Measurements from ENCODE around the gene CACNA1C. TPM values are rescaled to one million over a fixed set of nuclear protein-coding genes. Genes with fewer than 3 reads are reported as not detected.
A peak's percentile ranks its signal among the peaks of the same experiment; 100 is the strongest.

Gene CACNA1C
- total RNA-seq, 4 donors from 2014 or later: 1.5 to 13.5 (median 2.1) TPM

DNA sequence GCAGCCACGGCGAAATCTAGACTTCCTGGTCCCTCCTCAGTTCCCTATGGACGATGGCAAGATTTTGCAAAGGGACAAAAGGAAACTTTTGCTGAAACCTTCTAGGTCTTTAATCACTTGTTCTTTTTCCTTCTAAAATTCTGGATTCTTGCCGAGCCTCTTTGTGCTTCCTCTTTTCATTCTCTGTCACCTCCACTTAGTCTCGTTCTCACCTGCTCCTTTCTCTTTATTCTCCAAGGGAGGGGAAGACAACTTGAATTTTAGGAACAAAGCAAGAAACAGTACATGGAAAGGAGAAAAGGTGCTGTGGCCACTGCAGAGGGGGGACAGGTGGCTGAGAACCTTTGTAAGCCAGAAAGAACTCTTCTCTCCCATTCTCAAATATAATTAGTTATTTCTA, 194.8 kb downstream of the CACNA1C start:
- TF ChIP-seq POLR2A (IDR thresholded peaks at IDR 0.05): no peak
- TF ChIP-seq, protein P1, sequence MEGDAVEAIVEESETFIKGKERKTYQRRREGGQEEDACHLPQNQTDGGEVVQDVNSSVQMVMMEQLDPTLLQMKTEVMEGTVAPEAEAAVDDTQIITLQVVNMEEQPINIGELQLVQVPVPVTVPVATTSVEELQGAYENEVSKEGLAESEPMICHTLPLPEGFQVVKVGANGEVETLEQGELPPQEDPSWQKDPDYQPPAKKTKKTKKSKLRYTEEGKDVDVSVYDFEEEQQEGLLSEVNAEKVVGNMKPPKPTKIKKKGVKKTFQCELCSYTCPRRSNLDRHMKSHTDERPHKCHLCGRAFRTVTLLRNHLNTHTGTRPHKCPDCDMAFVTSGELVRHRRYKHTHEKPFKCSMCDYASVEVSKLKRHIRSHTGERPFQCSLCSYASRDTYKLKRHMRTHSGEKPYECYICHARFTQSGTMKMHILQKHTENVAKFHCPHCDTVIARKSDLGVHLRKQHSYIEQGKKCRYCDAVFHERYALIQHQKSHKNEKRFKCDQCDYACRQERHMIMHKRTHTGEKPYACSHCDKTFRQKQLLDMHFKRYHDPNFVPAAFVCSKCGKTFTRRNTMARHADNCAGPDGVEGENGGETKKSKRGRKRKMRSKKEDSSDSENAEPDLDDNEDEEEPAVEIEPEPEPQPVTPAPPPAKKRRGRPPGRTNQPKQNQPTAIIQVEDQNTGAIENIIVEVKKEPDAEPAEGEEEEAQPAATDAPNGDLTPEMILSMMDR (IDR thresholded peaks at IDR 0.05): no peak
- intact Hi-C loops (cut with DNase I): no loop called here
- 43 to 50% methylated on average over 4 to 5 of the region's 5 CpGs for WGBS, 2 donors
- Histone ChIP-seq H3K27me3 (no peaks in the 10 kb centered on the region), H3K9me3 (no peaks in the 10 kb centered on the region), H3K4me1 (peaks cover 0 to 38% (median 3%) of the 10 kb centered on the region in 3 donors), H3K4me3 (no peak overlapping the region), H3K27ac (peak overlapping the region in 2 of 4 donors; percentile 59 to 68), H3K36me3 (no peaks in the 10 kb centered on the region)
- no peak for DNase-seq

DNA sequence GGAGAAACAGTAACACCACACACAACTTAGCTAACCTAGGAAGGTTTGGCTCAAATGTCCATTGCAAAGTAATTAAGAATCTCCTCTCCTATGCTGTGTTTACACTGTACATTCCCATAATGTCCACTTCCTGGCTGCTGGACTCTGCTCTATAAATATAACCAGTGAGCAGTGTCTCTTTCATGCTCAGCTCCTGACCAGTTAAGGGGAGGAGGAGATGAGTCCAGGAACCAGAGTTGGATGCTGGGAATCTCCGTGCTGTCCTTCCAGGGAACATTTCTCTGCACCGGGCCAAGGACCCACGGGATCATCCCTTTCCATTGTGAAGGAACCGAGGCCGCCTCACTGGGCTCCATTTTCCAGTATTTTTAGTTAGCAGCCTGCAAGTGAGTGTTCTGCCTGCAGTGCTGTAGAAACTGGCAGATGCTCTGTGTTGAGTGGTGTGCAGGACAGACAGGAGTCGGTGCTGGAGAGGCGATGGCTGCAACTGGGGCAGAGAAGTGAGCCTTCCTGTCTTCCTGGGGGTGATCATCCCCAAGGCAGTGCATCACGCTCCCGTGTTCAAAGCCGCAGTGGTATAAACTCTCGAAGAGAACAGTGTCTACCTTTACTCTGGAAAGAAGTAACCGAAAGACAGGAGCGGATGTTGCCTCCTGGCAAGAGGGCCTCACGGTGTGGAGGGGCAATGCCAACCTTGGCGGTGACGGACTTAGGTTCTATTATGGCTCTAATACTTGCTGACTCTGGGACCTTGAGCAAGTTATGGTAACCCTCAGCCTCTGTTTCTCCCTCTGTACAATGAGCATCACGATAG, 195.5 kb downstream of the CACNA1C start:
- Histone ChIP-seq H3K9me3 (no peaks in the 10 kb centered on the region), H3K36me3 (no peaks in the 10 kb centered on the region), H3K4me3 (no peak overlapping the region), H3K27me3 (no peaks in the 10 kb centered on the region), H3K4me1 (peaks cover 0 to 38% (median 3%) of the 10 kb centered on the region in 3 donors), H3K27ac (peak overlapping the region in 3 of 4 donors; percentile 59 to 68 (median 65))
- intact Hi-C loops (cut with DNase I): no loop called here
- DNase-seq: no peak
- WGBS, 2 donors: 71 to 73% methylated on average over 9 to 11 of the region's 17 CpGs
- TF ChIP-seq POLR2A (IDR thresholded peaks at IDR 0.05): no peak
- TF ChIP-seq, protein P1 (IDR thresholded peaks at IDR 0.05): no peak

GRCh38 chr12:2248901-2249381, 196.2 kb downstream of the CACNA1C start:
- Histone ChIP-seq H3K27ac (peak overlapping the region in 3 of 4 donors; percentile 59 to 68 (median 65)), H3K4me3 (no peak overlapping the region), H3K9me3 (no peaks in the 10 kb centered on the region), H3K36me3 (no peaks in the 10 kb centered on the region), H3K4me1 (peaks cover 0 to 36% (median 3%) of the 10 kb centered on the region in 3 donors), H3K27me3 (no peaks in the 10 kb centered on the region)
- 45 to 49% methylated on average over 8 of the region's 8 CpGs for WGBS, 2 donors
- DNase-seq: no peak
- intact Hi-C loops (cut with DNase I): no loop called here
- TF ChIP-seq, protein P1 (IDR thresholded peaks at IDR 0.05): no peak
- no peak for TF ChIP-seq POLR2A (IDR thresholded peaks at IDR 0.05)

DNA sequence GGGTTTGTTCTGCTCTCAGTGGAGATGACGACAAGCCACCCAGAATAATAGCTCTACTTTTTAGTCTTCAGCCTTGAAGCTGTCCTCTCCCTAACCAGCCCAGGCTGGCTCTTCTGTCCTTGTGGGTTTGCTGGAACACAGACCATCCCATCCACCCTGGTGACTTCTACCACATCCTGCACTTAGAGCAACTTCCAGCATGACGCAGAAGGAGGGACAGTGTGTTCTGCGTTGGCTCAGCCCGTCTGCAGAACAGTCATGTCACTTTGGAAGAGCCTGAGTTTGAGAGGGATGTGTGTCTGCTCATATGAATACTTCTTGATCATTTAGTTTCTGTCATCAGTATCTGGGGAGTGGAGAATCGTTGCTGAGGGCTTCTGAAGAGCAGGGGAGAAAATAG, 198.0 kb downstream of the CACNA1C start:
- no peak for TF ChIP-seq POLR2A (IDR thresholded peaks at IDR 0.05)
- TF ChIP-seq, protein P1 (IDR thresholded peaks at IDR 0.05): no peak
- intact Hi-C loops (cut with DNase I): no loop called here
- Histone ChIP-seq H3K4me1 (peaks cover 0 to 23% (median 0%) of the 10 kb centered on the region in 3 donors), H3K27me3 (no peaks in the 10 kb centered on the region), H3K36me3 (no peaks in the 10 kb centered on the region), H3K9me3 (no peaks in the 10 kb centered on the region), H3K4me3 (no peak overlapping the region), H3K27ac (peak overlapping the region in 2 of 4 donors; percentile 25 to 31)
- no peak for DNase-seq
- WGBS, 2 donors: 47 to 75% methylated on average over 2 to 5 of the region's 5 CpGs

- Histone ChIP-seq H3K4me3 (no peak overlapping the region), H3K36me3 (no peaks in the 10 kb centered on the region), H3K9me3 (no peaks in the 10 kb centered on the region), H3K27me3 (no peaks in the 10 kb centered on the region), H3K27ac (peak overlapping the region in 2 of 4 donors; percentile 2 to 9), H3K4me1 (peaks cover 0 to 23% (median 0%) of the 10 kb centered on the region in 3 donors)
- intact Hi-C loops (cut with DNase I): no loop called here
- DNase-seq: no peak
- 71 to 72% methylated on average over 6 to 8 of the region's 8 CpGs for whole genome bisulfite sequencing, 2 donors
- no peak for TF ChIP-seq POLR2A (IDR thresholded peaks at IDR 0.05)
- TF ChIP-seq, protein P1 (IDR thresholded peaks at IDR 0.05): no peak
Observed at GRCh38 chr12:2251526-2252209, 198.9 kb downstream of the CACNA1C start.

Data from esophagus squamous epithelium (tissue), 5 donors.